ENCODE measurements around the gene SMAD4. TPM values are rescaled to one million over a fixed set of nuclear protein-coding genes. Genes with fewer than 3 reads are reported as not detected.

Gene SMAD4
- total RNA-seq, 1 experiment from 2014 or later: 60.7 TPM

DNA sequence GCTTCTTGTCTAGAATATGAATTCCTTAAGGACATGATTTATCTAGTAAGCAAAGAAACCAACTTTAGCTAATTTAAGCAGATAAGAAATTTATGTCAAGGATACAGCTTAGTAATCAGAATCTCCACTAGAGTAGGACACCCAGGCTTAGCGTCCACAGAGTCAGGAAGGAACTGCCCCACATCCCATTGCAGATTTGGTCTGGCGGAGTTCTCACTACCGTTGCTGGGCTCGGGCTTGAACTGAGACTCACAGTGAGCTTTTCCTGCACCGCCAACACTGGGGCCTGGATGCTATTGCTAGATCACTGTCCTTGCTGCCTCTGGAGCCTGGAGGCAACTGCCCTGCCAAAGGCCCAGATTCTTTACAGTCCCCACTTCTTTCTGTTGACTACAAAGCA, 68.1 kb downstream of the SMAD4 start:
- Histone ChIP-seq H3K4me2 (no peak overlapping the region), H3K9me3 (ENCODE audit: insufficient read depth, low read depth) (no peaks in the 10 kb centered on the region), H4K20me1 (ENCODE audit: insufficient read depth) (no peaks in the 10 kb centered on the region), H3K36me3 (ENCODE audit: low read depth) (no peaks in the 10 kb centered on the region), H3K4me1 (replicated peaks; ENCODE audit: insufficient read depth) (no peaks in the 10 kb centered on the region), H3K27me3 (ENCODE audit: insufficient read depth, low read depth) (no peaks in the 10 kb centered on the region), H3F3A (ENCODE audit: insufficient read depth, low read depth) (no peaks in the 10 kb centered on the region), H3K79me2 (ENCODE audit: low read depth) (no peaks in the 10 kb centered on the region), H3K27ac (no peak overlapping the region), H3K4me3 (no peak overlapping the region), H3K9me2 (ENCODE audit: insufficient read depth) (no peaks in the 10 kb centered on the region), H2AFZ (no peak overlapping the region)
- no peak for DNase-seq
- TF ChIP-seq, protein P1, sequence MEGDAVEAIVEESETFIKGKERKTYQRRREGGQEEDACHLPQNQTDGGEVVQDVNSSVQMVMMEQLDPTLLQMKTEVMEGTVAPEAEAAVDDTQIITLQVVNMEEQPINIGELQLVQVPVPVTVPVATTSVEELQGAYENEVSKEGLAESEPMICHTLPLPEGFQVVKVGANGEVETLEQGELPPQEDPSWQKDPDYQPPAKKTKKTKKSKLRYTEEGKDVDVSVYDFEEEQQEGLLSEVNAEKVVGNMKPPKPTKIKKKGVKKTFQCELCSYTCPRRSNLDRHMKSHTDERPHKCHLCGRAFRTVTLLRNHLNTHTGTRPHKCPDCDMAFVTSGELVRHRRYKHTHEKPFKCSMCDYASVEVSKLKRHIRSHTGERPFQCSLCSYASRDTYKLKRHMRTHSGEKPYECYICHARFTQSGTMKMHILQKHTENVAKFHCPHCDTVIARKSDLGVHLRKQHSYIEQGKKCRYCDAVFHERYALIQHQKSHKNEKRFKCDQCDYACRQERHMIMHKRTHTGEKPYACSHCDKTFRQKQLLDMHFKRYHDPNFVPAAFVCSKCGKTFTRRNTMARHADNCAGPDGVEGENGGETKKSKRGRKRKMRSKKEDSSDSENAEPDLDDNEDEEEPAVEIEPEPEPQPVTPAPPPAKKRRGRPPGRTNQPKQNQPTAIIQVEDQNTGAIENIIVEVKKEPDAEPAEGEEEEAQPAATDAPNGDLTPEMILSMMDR (conservative IDR thresholded peaks at IDR 0.05): no peak
- TF ChIP-seq EZH2 (IDR thresholded peaks at IDR 0.05; ENCODE audit: low read depth): no peak
- POLR2A ChIA-PET (ENCODE audit: unreplicated experiment): no interaction called here
- CTCF ChIA-PET: no interaction called here
- BruUV-seq (replicated peaks): no TSS peak
- intact Hi-C loops (cut with micrococcal nuclease; ENCODE audit: unreplicated experiment): no loop called here

GRCh38 chr18:51098513-51098912, 68.5 kb downstream of the SMAD4 start:
- CTCF ChIA-PET: no interaction called here
- BruUV-seq (replicated peaks): no TSS peak

DNA sequence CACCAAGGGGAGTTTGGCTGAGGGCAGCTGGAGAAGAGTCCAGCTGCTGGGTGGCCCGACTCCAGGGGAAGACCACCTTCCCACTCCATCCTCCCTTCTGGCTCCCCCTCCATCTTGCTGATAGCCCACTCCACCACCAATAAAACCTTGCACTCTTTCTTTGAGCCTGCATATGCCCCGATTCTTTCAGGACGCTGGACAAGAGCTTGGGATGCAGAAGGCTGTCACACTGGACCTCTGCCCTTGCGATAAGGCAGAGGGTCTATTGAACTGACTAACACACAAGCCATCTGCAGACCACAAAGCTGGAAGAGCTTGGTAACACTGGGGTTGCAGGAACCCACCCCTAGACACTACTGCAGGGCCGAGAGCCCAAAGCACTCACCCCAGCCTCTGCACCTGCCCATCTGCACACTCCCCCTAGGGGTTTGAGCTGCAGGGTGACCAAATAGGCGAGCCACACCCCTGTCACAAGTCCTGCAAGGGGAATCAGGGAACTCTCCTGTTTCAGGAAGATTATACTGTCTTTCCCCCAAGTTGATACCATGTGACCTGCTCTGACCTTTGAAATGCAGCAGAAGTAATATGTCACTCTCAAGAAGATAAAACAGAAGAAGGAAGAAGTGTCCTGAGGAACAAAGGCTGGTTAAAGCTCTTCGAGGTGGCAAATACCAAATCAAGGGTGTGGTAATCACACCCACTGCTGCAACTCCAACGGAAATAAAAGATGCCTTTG, 70.5 kb downstream of the SMAD4 start:
- intact Hi-C loops (cut with micrococcal nuclease; ENCODE audit: unreplicated experiment): no loop called here
- Histone ChIP-seq H3K27ac (no peak overlapping the region), H3F3A (ENCODE audit: insufficient read depth, low read depth) (no peaks in the 10 kb centered on the region), H3K4me2 (no peak overlapping the region), H3K4me3 (no peak overlapping the region), H3K79me2 (ENCODE audit: low read depth) (no peaks in the 10 kb centered on the region), H3K36me3 (ENCODE audit: low read depth) (no peaks in the 10 kb centered on the region), H3K9me2 (ENCODE audit: insufficient read depth) (no peaks in the 10 kb centered on the region), H2AFZ (no peak overlapping the region), H4K20me1 (ENCODE audit: insufficient read depth) (no peaks in the 10 kb centered on the region), H3K4me1 (replicated peaks; ENCODE audit: insufficient read depth) (no peaks in the 10 kb centered on the region), H3K9me3 (ENCODE audit: insufficient read depth, low read depth) (no peaks in the 10 kb centered on the region), H3K27me3 (ENCODE audit: insufficient read depth, low read depth) (no peaks in the 10 kb centered on the region)
- ChIA-PET CTCF (no interaction called here), POLR2A (ENCODE audit: unreplicated experiment) (interaction anchor here (0.5 to 0.6 kb wide), 2 partner anchors 18 to 121 kb away, joined by 4 to 16 read pairs; no protein-coding TSS in a partner anchor)
- BruUV-seq (replicated peaks): no TSS peak
- DNase-seq: no peak
- no peak for TF ChIP-seq EZH2 (IDR thresholded peaks at IDR 0.05; ENCODE audit: low read depth)
- TF ChIP-seq, protein P1 (conservative IDR thresholded peaks at IDR 0.05): no peak

More at GRCh38 chr18:51098513-51098912, 68.5 kb downstream of the SMAD4 start:
- H4K20me1 ChIP-seq (ENCODE audit: insufficient read depth): no peaks in the 10 kb centered on the region
- no peak for DNase-seq
- no peaks in the 10 kb centered on the region for H3K27me3 ChIP-seq (ENCODE audit: insufficient read depth, low read depth)
- TF ChIP-seq EZH2 (IDR thresholded peaks at IDR 0.05; ENCODE audit: low read depth): no peak
- TF ChIP-seq, protein P1 (conservative IDR thresholded peaks at IDR 0.05): no peak
- no peaks in the 10 kb centered on the region for H3K36me3 ChIP-seq (ENCODE audit: low read depth)
- no peak overlapping the region for H2AFZ ChIP-seq
- no peaks in the 10 kb centered on the region for H3F3A ChIP-seq (ENCODE audit: insufficient read depth, low read depth)
- H3K4me2 ChIP-seq: no peak overlapping the region
- H3K27ac ChIP-seq: no peak overlapping the region
- intact Hi-C loops (cut with micrococcal nuclease; ENCODE audit: unreplicated experiment): no loop called here
- POLR2A ChIA-PET (ENCODE audit: unreplicated experiment): no interaction called here
- H3K4me1 ChIP-seq (replicated peaks; ENCODE audit: insufficient read depth): no peaks in the 10 kb centered on the region
- H3K9me2 ChIP-seq (ENCODE audit: insufficient read depth): no peaks in the 10 kb centered on the region
- H3K79me2 ChIP-seq (ENCODE audit: low read depth): no peaks in the 10 kb centered on the region
- no peak overlapping the region for H3K4me3 ChIP-seq
- no peaks in the 10 kb centered on the region for H3K9me3 ChIP-seq (ENCODE audit: insufficient read depth, low read depth)
